COLO668 (cell line): ENCODE results near the gene PPP1R36.

Experiments used
- DNase-seq: peaks from one replicate; lab custom pipeline; 2025; ENCODE audit not compliant: unreplicated experiment; lab: John Stamatoyannopoulos, UW

PPP1R36 gene, protein sequence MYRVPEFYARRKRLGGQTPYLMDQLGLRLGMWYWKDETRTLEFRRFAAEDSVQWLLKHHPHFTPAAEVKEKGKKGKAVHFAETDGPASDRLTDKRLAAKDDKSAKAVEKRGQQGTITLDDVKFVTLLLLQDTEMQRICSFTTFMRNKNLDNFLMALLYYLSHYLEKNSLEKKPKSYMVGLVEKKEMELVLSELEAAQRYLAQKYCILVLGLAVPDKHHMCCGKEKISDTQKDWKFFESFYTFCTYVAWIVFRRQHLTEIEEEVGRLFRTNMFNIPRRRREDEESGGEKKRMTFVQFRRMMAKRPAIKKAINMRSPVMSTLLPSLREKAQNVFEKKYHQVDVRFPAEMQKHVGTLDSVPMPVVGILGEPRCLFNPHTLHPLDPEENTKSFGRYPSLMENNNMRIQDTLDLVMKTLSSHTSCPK

DNA sequence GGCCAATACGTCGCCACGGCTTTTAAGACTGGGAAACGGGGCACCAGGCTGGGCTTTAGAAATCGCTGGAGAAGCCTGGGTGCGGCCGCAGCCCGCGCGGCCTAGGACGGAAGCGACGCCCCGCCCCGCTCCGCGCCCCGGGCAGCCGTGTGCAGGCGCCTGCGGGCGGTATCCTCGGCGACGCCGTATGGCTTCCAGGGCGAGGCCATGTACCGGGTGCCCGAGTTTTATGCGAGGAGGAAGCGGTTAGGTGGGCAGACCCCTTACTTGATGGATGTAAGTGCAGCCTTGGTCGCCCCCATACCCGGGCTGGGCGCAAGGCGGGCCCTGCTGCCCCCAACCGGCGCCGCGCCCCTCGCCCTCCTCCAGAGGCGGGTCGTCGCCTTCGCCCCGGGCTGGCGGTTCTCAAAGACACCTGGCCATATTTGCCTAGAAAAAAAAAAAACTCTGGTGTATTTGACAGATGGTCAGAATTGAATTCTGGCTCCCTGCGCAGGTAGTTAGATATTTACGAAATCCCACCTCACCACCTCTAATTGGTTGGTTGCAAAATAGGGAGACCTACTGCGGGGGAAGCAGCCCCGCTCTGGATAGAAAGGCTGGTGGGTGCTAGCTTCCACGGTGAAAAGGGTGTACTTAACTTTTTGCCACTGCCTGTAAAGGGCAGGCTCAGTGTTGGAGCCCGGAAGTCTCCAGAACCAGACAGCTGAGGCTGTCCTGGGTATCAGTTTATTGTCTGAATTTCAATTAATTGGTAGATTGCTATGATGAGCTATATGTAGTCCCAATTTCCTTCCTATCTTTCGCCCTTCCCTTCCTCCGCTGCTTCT, at the start of gene PPP1R36:
TSS of gene PPP1R36 (plus strand) at position 171 of the 830 bp plus-strand sequence. CDS start at position 208, 37 bp downstream.
- peak; percentile 94 for DNase-seq

DNA sequence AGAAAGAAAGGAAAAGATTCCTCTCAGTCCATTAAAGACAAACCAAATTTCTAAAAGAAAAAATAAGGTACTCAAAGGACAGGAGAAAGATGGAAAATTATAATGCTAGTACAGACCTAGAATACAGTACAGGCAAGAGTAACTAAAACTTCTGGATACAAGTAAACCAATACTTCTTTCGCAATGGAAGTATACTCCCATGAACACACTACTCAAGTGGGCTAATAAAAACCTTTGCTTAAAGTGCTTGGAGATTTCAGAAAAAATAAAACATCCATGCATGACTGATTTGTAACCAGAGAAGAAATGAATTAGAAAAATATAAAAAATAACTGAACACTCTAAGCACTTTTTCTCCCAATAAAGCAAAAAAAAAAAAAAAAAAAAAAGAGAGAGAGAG, 49.7 kb upstream of the PPP1R36 start:
- DNase-seq: no peak

DNA sequence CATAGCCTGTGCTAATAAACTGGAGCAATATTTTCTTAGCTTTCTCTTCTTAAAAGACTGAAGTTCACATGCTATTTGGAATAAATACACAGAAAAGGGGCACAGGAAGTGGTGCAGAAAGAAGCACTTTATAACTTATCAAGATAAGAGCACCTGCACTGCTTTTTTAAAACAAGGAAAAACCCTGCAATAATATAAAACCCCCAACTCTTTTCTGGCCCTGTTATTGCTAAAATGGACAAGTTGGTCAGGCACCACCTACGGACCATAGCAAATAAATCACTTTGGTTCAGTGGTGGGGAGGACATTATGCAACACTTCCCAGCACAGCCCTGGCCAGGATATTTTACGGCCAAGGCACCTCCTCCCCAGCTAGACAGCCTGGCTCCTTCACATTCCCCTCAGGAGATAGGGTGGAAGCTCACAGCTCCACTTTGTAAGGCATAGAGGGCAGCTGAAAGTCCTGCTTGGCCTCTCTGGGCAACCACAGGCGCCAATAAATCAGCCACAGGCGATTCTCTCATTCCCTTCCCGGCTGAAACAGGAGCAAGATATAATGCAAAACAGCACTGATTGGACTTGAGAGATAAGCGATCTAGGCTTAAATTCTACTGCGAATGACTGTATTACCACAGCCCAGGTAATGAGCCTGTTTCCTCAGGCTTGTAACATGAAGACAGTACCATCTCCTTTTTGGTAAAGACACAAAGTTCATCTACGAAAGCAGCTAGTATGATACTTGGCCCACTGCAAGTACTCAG, 48.2 kb upstream of the PPP1R36 start:
- peak; percentile 40 for DNase-seq

DNA sequence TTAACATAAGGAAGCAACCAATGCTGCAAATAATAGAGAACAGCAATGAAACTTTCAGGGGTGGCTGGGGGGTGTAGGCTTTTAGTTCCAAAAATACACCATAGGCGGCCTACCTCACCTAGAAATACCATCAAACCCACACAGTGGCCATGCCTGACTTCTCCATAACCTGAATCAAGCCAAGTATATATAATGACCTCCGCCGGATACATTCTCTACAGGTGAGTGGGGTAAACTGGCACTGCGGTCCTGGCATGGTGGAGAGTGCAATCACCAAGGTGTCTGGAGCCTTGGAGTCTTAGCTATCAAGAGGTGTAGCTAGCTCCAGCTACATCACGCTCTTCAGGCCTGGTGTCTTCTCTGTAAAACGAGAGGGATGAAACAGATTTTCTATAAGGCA, 47.3 kb upstream of the PPP1R36 start:
- no peak for DNase-seq

DNA sequence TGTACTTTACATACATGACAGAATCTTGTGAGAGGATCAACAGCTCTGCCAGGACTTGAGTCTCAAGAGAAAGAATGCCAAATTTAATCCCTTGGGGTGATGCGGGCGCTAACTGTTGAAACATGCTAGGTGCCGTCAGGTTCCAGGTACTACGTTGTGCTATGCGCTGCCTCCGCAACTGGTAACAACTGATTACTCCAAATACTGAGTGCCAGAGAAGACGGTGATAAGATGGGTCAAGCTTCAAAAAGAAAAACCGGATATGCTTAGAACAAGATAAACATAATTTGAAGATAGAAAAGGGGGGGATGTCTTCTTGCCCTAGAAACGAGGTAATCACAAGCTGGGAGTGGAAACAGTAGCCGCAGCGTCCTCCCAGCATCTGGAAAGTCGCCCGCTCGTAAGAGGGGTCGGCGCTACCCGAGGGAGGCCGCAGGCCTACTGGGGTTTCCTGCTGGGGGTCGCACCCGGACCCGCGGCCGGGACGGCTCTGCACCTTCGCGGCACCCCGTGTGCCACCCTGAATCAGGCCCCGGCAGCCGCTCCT, 46.8 kb upstream of the PPP1R36 start:
- DNase-seq: peak; percentile 45

DNA sequence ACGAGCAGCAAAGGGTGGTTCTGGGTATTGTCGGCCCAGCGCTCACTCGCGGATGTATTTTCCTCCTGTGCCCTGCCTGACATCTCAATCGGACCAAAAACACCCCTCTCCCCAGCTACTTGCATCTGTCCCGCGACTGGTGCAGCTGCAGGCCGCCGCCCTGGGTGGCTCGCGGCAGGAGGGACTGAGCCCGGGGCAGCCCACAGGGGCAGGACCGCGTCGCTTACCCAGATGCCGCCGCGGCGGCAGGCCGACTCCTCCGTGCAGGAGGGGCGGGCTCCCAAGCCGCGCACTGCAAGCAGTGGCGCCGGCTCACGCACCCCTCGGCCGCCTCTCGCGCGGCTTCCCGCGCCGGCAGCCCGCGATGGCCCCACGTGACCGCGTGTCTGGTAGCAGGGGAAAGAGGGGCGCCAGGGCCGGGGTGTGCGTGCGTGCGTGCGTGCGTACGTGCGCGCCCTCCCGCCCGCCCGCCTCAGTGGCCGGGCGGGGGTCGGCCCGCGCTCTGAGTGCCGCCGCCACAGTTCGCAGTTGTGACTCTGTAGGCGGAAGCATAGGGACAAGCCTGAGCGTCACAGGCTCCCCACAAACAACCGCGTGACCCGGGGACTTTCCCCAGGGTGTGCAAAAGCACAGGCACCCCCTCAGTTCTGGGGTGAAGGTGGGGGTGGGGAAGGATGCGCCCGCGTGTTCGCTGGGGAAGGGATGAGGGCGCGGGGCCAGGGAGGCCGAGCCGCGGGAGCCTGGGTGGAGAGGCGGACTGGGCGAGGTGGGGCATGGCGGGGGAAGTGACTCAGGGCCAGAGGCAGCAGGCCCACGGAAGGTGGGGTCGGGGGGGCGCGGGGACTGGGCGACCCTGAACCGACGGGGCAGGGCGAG, 46.1 kb upstream of the PPP1R36 start, which contains the start of gene ZBTB25:
TSS of gene ZBTB25 (minus strand) at position 405 of the 876 bp plus-strand sequence. CDS start 13,305 bp downstream, outside the sequence.
- peak; percentile 98 for DNase-seq

DNA sequence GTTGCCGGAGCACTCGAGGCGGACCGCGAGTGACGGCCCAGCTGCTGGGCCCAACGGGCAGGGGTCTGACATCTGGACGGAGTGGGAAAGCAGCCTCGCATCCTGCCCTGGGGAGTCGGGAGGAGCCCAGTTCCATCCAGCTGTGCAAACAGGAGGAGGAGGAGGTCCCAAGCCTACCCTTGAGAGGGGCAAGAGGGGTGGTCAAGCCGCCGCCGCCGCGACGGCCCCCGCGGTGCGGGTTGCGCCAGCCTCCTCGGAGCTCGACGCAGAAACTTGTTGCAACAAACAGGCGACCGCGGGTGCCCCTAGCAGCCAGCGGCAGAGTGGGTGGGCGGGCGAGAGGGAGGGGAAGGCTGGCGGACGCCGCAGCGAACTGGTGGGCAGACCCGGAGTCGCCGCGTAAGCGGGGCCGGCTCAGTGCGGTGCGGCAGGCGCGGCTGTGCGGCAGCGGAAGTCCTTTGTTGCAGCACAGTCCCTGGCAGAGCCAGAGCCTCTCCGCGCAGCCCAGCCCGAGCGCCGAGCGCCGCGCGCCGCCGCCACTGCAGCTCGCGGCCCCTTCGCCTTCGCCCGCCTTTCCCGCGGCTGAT, 45.4 kb upstream of the PPP1R36 start, which contains the start of gene ZBTB1:
TSS of gene ZBTB1 (plus strand) at position 461 of the 587 bp plus-strand sequence. CDS start 16,735 bp downstream, outside the sequence.
- DNase-seq: peak; percentile 95

DNA sequence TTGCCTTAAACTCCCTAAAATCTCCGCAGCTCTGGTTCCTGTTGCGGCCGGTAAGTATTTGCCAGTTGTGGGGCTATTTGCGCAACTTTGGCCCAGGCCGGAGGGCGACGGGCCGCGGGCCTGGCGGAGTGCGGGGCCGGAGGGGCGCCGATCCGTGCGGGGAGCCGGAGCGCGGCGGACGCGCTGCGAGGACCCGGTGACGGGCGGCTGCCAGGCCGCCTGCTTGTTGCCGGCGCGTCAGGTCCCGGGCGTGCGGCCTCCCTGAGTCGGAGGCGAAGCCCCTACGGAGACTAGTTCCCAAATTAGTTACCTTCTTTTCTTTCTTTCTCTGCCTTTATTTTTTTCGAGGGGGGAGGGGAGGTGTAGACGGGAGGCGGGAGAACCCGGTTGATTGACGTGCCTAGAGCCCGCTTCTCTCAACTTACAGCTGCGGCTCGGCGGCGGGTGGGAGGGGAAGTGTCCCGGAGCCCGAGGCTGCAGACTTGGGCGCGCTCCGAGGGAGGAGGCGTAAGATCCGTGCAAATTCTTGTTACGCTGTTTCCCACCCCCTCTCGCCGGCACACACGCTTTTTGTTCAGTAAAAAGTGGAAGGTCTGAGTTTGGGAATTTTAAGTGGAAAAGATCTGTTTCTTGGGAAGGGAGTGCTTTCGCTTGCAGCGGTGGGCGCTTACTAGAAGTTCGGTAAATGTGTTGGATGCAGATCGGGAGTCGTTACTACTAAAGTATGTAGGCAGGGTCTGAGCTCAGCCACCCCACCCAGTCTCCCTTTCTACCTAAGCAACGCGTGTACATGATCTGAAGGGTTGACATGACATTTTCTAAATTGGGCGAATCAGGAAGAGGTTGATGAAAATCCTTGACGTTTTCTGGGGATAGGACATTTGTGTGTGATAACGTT, 44.6 kb upstream of the PPP1R36 start:
- peak; percentile 91 for DNase-seq

DNA sequence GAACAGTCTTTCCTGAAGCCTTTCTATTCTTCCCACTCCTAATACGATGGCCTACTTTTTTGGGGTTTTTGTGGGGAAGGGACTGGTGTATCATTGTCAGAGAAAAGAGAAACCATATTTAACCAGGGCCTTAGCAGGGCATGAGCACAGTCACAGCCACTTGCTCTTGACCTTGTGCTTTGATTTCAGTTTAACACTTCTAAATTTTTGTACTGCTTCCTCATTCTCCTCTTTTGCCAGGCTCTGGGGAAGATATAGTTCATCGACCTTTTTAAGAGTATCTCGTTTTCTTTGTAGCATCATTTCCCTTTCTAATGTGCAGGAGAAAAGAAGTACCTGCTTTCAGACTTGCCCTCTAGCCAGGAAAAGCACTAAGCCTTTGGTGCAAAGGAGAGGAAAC, 43.0 kb upstream of the PPP1R36 start:
- no peak for DNase-seq

DNA sequence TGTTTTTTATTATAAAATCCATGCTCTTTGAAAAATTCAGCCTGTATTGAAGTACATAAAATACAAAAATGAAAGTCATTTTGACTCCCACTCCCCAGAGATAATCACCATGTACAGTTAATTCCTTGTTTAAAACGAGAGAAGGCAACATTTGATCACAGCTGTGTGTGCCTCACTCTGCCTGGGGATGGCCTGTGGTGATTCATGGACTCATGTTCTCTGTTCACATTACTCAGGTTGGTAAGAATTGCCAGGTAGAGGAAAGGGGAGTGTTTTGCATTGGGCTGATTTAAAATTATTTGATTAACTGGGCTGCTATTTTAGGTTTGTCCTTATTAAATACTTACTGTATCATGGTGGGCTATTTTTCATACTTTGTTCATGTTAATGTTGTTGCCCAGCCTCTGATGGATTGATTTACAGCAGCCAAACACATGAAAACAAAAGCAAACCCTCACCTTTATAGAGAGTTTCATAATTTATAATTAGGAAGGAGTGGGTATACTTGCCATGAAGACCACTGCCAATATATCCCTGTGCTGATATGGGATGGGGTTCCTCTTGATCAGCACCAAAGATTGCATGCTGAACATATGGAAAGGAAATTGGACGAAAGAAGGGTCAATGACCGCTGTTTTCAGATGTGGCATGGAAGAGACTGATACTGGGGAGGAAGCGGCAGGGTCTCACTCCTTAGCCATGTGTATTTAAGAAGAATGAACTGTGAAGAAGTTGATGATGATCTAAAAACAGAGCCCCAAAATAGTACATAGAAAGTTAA, 42.2 kb upstream of the PPP1R36 start:
- DNase-seq: no peak

DNA sequence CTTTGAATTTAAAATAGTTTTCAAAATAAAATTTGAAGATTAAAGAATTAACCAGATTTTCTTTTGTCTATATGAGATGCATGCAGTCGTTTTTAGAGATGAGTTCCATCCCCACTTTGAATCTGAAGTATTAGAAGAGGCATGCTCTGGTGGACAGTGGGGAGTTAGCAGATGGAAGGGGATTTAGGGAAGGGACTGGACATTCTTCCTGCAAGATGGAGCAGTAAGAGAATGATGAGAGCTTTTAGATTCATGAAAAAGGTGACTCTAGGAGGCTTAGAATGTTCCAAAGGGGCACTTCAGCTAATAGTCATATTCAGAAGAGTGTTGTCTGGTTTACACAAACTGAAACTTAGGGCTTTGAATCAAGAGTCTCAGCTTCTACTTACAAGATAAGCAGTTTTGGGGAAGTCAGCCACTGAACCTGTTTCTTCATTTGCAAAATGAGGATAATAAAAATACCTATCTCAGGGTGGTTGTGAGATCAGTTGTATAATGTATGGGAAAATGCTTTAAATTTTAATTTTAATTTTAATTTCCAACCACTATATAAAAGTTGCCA, 41.5 kb upstream of the PPP1R36 start:
- no peak for DNase-seq

DNA sequence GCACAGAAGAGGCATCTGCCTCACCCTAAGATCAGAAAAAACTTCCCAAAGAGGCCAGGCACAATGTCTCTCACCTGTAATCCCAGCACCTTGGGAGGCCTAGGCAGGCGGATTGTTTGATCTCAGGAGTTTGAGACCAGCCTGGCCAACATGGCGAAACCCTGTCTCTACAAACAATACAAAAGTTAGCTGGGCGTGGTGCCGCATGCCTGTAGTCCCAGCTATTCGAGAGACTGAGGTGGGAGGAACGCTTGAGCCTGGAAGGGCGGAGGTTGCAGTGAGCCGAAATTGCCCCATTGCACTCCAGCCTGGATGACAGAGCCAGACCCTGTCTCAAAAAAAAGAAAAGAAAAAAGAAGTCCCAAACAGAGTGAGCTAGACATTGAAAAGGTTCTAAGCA, 40.7 kb upstream of the PPP1R36 start:
- DNase-seq: no peak

DNA sequence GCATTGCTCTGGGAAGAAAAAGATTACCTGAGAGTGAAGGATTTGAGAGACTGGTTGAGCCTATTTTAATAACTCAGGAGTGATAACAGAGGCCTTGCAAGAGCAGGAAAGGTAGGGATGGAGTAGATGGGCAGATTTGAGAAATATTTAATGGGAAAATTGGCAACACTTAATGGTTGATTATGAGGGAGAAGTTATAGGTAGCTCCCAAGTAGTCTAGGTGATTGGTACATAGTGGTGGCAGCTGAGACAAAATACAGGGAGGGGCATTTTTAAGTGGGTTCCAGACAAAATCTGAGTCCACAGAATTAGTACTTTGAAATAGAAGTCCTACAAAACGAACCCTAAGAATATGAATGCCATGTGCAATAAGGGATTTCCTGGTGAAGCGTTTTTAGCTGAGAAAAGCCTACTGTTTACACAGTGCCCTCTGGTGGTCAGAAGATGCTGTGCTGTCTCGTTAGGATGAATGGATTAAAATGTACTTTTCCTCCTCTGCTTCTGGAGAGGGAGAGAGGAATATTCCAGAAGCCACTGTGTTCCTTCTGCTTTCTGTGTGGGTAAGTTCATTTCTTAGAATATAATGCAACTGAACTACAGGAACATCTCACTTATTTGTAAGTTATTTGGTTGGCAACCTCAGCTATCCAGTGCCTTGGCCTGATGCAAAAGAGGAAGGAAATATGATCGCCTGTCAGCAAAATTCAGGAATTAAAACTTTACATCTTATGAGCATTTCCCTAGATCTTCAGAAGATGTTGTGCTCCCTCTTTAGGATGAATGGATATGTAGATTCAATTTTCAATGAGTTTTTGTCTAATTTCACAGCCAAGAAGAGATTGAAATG, 38.7 kb upstream of the PPP1R36 start:
- DNase-seq: peak; percentile 70

DNA sequence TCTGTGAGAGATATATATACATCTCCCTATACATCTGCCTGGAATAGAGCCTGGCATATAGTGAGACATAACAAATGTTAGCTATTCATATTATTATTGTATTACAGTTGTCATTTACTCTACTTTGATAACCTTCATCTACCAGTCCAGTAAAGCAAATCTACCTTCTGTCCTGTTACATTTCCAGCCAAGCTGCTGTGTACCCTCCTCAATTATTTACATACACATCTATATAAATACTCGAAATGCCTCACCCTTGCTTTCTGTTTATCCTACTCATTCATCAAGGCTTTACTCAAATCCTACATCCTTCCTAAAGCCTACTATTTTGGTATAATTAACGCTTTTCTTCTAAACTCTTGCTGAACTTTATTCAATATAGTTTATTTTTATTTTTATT, 36.5 kb upstream of the PPP1R36 start:
- no peak for DNase-seq

DNA sequence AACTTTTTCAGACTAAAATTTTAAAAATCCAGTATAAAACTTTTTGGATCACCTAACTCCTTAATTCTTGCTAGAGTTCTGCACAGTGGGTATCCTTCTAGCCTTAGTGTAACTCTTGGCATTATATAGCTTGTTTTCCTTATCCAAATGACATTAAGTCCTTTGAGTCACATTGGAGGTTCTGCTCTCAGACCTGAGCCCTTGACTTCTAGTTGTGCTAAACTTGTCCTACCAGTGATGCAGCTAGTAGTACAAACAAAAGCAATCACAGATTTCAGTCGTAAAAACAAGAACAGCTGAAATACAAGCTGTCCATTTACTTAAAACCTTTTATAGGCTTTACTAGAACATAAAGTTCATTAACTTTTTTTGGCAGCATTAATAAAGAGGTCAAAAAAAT, 34.7 kb upstream of the PPP1R36 start:
- DNase-seq: no peak

DNA sequence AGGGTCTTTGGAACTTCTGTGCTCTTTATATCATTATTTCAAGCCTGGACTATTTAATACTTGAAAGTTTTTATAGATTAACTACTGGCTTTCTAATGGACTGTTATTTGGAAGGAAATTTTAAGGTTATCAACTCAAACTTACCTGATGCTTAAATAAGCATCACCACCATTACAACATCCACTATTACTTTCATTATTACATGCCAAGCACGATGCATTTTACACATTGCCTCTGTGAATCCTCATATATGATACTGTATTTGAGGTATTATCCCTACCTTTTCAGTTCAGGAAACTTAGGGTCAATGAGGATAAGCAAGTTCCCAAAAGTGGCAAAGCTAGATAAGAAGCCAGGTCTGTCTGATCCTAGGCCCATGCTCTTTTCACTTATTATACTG, 32.8 kb upstream of the PPP1R36 start:
- DNase-seq: no peak
